NK-92 (cell line): ENCODE data around the gene ATP11B.

Source experiments
- DNase-seq: peaks from one replicate; lab custom pipeline; 2025; ENCODE audit not compliant: unreplicated experiment; lab: John Stamatoyannopoulos, UW

ATP11B gene

DNA sequence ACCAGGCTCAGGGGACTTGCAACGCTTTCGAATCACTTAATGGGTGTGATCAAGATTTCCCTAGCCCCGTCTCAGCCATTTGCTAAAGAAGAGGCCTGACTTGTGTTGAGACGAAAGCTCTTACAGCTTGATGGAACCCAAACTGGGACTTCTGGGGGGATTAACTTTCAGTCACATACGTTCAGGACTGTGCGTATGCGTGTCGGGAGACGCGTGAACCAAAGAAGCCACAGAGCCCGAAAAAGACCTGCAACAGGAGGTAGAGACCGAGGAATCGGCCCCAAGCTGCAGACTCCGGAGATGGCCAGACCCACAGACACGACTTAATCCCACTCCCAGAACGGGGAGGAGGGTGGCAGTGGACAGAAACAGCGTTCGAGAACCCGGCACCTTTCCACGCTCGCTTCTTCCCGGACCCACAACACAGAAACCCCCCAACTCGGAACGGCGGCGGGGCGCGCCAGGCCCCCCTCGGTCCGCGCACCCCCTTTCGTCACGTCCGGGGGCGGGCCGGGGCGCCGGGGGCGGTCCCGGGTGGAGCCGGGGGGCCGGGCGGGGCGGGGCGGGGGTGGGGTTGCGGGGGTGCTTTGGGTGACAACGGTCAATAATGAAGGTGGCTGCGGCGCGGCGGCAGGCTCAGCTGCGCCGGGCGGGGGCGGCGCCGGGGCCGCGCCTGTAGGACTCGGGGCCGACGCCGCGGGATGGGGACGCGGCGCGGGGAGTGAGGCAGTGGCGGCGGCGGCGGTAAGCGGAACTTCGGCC is at the start of gene ATP11B:
ATP11B (plus strand) TSS at position 604 of the 762 bp plus-strand sequence. CDS start 256 bp downstream, outside the sequence.
- no peak for DNase-seq

DNA sequence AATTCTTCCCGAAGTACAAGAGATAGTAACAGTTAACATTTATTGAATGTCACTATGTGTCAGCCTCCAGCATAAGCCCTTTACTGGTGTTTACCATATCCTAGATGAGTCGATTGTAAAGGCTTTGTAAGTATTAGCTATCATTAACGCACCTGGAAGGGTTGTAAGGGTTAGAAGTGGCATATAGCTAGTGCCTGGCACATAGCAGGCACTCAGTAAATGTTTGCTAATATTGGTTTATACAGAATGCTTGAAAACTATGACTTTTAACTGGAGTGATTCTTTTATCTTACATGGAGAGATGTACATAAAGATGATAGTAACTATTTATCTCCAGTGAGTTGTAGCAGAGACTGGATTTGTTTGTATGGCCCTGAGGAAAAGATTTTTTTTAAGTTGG is 46.3 kb upstream of the ATP11B start:
- DNase-seq, result no peak

DNA sequence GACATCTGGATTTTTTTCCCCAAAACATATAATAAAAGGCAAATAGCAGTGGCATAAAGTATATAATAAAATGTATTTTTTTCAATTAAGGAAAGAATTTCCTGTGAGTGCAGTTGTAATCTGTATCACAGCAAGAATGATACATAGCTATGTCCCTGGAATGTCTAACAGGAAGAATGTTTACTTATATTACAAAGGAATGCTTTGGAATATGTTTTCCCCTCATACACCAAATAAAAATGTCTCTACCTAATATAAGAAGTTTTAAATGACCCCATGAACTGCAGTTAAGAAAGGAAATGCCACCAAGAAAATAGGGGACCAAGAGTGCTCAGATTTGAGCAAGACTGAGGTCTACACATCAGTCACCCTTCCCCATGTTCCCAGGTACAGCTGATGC is 38.0 kb upstream of the ATP11B start:
- DNase-seq, result no peak

DNA sequence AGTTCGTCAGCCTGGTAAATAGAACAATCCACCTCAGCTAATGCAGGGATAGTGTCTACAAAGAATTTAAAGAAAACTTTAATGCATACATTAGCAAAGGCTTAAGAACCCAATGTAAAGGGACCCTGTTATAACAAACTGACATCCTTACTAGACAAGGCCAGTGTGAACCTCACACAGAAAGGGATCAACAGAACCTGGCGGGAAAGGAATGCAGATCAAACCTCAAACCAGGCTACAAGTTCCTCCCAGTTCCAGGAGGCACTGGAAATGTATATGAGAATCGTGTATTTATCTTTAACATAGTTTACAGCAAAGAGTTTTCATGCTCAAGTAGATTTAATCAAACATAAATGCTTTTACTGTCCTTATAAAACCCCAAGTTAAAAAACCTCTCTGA is 37.6 kb upstream of the ATP11B start:
- no peak for DNase-seq

DNA sequence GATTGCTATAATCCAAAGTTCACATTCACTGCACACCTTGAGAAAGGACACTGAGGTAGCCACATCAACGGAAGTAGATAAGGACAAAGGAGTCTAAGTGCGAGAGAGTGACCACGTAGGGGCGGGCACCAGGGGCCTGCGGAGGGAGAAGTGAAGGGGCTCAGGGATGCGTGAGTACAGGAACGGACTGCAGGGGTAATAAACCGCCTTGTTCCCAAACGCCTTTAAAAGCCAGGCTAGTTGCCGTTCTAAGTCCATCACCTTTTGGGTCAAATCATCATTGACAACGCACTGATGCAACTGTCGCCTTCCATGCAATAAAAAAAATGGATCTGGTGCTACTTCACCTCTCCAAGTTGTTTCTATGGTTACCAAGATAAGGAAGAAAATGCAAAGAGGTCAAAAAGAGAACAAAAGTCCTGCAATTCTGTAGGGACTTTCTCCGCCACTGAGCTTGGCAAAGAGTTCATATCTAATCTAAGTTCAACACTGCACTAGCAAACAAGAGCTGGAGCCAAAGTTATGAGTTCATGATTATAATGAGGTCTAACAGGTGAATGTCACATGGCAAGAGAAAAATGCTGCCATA is 32.6 kb upstream of the ATP11B start:
- DNase-seq, result no peak

DNA sequence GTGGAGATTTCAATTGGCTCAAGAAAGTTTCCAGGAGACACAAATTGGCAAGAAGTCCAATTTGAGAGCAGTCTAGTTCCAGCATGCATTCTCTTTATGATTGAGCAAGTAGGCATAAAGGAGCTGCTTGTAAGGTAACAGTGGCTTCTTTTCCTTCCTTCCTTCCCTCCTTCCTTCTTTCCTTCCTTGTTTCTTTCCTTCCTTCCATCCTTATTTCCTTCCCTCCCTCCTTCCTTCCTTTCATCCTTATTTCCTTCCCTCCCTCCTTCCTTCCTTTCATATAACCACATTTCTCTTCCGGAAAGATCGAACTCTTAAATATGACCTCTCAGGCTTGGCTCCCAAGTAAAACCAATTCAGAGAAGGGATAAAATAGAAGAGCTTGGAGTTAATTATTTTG is 29.4 kb upstream of the ATP11B start:
- no peak for DNase-seq

DNA sequence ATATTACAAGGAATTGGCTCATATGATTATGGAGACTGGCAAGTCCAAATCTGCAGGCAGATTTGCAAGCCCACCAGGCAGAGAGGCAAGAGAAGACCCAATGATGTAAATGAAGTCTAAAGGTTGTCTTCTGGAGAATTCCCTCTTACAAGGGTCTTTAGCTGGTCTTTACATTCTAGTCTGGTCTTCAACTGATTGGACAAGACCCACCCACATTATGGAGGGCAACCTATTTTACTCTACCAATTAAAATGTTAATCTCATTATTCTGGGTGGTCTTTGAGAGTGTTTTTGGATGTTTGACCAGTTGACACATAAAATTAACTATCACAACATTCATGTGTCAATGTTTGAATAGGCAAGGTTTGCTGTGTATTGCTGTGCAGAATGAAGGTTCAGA is 28.0 kb upstream of the ATP11B start:
- DNase-seq, result no peak

DNA sequence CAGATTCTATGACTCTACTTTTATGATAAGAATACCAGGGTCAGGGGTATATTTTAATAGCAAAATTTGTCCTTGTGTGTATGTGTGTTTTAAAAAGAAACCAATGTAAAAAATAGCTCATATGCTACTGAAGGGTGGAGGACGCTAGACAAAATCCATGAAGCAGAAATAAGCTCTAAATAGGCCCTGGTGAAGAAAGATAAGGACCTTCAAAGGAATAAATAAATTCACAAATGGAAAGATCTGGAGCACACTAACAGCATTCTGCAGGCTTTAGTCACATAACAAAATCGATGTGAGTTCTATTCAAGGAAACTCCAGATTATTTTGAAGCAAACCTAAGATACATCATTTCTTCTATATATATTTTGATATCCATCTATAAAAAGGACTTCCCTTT is 27.2 kb upstream of the ATP11B start:
- DNase-seq, result no peak

DNA sequence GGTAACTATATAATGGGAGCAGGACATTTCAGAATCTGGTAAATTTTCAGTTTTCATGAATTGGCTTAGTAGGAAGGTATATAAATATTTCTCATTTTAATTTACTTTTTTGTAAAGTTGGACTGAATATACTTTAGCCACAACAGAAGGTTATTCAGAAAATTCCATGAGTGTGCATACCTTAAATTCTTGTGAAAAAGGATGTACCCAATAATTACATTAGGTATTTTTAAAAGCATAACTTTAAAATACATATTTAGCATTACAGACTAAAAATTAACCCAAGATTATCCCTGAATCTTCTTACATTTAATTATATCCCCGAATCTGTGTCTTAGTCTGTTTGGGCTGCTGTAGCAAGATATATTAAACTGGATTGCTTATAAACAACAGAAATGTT is 24.9 kb upstream of the ATP11B start:
- DNase-seq, result no peak

DNA sequence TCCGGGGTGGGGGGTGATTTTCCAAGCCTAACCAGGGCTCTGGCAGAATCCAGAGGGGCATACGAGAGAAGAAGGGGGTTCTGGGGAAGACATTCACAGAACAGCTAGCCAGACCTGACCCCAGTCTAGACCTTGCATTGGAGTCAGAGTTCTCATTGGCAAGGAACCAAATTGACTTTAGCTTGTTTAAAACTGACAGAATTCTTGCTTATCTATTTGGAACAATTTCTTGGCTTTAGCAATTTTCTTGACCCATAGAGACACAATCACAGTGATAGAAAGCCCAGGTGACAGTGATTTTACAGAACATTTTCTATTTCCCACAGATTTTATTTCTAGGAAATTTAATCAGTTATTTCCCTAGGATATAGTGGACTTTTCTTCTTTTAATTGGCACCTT is 23.6 kb upstream of the ATP11B start:
- no peak for DNase-seq

DNA sequence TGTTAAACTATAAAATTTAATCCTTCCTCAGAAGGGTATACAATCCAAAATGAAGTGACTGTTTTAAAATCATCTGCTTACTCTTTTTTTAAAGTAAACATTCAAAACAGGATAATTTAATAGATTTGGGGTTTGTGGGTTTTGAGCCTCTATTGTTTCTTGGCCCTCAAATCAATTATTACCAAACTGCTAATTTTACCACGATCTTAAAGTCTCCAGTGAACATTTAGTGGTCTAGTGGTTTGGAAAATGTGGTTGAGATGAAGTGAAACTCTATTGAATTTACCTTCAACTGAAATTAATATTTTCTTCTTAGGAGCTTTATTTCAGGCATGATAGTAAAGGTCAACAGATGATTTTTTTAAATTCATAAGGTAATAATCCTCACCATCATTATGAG is 11.2 kb upstream of the ATP11B start:
- DNase-seq, result no peak

DNA sequence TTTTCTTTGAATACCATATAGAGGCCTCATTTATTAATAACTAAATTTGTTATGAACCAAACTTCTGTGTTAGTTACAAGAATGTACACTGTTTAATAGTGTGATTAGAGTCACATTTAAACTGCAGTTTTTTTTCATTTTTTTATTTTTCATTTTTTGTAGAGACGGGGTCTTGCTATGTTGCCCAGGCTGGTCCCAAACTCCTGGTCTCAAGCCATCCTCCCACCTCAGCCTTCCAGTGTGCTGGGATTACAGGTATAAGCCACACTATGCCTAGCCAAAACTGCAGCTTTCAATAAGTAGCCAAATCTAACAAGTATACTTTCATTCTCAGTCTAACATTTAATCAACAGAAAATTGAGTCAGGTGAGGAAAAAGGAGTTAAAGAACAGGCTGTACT is 10.2 kb upstream of the ATP11B start:
- no peak for DNase-seq

DNA sequence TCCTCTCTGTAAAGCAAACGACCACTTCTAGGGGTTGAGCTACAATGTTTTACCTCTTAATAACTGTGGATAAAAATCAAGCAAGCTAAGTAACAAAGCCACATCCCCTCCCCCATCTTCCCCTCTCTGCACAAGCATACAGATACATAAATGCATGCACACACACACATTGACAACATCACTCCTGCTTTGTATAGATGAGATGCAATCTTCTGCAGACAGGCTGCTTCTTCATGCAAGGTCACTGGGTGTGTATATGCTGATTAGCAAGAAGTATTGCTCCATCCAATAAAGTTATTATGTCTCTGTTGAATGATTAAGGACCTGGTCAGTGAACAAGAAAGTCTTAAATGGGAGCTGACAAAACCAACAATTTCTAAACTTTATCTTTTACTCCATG is 8.8 kb upstream of the ATP11B start:
- no peak for DNase-seq

DNA sequence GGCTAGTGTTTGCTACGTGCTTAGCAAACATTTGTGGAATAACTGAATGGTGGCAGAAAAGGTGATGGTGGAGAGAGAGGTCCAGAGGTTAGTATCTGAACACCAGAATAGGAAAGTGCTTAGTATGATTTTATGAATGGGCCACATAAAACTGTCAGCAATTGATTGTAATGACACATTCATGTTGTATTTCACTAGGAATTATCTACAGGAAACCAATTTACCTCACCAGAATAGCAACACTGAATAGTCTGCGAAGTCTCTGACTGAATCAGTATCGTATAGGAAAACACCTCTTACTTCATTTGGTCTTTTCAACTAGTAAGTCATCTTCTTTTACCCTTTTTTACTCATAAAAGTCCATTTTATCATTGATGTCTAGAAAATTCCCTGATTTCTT is 8.2 kb upstream of the ATP11B start:
- no peak for DNase-seq

DNA sequence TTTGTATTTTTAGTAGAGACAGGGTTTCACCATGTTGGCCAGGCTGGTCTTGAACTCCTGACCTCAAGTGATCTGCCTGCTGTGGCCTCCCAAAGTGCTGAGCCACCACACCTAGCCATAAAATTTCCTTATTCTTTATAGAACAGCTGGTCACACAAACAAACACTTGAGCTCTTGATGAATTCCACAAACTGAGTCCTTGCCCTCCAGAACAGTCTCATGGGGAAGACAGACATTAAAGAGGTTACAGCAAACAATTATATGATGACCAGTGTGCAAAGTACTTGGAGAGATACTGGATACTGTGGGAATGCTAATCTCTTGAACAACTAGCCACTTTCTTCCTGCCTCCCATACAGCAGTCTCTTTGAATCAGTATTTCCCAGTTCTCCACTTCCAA is 7.5 kb upstream of the ATP11B start:
- DNase-seq, result no peak

DNA sequence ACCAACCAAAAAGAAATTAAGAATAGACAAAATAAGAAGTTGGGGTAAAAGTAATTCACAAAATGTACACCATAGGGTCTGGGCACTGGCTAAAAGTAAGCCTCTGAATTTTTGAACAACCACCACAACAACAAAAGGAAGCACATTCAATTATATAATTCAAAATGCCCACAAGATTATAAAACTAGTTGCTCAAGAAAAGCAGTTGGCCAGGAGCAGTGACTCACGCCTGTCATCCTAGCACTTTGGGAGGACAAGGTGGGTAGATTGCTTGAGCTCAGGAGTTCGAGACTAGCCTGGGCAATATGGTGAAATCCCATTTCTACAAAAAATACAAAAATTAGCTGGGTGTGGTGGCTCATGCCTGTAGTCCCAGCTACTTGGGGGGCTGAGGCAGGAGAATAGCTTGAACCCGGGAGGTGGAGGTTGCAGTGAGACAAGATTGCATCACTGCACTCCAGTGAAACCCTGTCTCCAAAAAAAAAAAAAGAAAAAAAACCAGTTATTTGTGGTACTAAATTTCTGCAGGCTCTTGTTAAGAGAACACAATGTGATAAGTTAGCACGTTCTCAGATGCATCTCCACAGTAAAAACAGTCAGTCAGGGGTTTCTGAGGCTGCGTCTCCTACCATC is 6.6 kb upstream of the ATP11B start:
- DNase-seq, result no peak

DNA sequence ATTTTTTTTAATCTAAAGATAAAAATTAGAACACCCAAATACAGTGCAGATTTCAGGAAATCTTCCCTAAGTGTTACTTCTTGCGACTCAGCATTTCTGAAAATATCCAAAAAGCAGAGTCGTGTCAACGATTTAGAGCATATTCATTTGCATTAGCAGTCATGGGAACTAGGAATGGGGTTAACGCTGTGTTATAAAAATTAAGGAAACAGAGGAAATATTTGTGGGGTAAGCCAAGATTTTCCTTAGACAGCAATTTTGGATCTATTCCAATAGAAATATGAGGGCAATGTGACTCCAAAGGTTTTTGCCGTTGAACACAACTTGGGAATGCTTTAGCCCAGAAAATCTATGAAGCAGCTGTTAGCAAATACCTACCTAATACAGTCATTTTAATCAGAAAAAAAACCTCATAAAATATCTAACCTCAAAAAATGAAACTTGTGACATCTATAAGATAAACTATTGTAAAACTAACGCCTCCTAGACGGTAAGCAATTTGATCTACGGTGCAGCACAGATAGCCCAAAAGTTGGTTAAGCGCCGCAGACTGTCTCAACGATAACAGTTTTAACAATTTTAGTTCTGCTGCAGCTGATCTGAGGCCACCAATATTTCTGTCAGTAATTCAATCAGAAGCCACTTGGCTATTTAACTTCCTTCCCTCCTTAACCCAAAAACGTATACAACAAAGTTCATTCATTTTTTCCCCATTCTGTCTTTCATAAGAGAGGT is 5.8 kb upstream of the ATP11B start:
- no peak for DNase-seq

DNA sequence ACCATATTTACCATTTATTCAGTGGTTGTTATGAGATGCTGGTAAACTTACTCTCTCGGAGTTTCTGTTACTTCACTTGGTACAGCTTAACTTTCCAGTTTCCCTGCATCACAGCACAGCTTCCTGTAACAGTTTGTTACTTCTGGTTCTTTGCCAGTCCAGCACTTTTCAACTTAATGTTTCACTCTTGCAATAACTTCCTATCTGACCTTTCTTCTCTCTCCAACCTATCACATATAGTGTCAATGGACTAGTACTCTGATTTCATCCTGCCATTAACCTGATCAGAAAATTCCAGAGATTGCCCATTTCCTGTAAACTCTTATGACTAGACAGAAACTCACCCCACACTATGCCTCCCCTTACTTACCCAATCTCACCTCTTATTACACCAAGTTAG is 3.9 kb upstream of the ATP11B start:
- no peak for DNase-seq

DNA sequence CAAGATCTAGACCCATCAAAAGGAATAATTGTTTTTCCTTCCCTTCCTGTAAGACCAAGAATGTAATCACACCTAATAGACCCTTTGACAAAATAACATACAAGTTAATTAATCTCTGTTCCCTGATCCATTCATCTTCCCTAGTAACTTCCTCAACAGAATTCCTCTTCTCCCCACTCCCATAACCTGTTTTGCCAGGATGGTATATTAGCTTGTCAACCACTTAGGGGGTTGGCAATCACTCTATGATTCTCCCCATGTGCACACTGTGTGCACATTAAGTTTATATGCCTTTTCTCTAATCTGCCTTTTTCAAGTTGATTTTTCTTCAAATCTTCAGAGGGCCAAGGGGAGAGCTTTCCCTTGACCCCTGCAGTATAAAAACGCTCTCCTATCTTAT is 2.7 kb upstream of the ATP11B start:
- no peak for DNase-seq

DNA sequence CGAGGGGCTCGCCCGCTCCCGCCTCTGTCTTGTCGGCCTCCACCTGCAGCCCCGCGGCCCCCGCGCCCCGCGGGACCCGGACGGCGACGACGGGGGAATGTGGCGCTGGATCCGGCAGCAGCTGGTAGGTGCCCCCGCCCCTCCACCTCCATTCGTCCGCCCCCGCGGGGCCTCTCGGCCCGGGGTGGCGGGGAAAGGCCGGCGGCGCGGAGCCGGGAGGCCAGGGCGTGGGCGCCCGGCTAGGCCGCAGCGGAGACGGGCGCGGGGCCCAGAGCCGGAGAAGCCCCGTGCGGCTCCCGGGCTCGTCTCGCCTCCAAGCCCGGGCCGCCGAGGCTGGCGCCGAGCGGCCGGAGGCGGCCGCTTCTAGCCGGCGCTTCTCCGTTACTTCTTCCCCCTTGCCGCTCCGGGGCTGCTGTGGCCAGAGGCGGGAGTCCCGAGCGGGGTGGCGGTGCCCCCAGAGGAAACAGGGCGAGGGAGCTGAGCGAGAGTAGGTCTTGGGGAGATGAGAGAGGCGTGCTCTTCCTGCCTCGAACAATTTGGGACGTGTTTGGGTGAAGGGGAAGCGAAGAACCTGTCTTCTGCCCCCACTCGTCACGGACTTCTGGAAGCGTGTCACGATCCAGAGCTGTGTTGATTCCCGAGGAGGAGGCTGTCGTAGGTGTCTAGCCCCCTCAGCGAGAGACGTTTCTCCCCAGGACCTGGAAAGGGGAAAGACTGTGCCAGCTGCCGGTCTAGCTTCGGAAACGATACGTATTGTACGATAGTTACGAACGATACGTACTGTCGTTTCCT is 555 bp downstream of the ATP11B start:
- DNase-seq, result no peak
